SK-N-DZ (cell line): ENCODE data around the gene PAK6.

Source experiments
- DNase-seq: peaks from one replicate; pipeline ENCODE4 v3.0.0-alpha.2; 2015; ENCODE audit warnings: low spot score

The PAK6 gene

DNA sequence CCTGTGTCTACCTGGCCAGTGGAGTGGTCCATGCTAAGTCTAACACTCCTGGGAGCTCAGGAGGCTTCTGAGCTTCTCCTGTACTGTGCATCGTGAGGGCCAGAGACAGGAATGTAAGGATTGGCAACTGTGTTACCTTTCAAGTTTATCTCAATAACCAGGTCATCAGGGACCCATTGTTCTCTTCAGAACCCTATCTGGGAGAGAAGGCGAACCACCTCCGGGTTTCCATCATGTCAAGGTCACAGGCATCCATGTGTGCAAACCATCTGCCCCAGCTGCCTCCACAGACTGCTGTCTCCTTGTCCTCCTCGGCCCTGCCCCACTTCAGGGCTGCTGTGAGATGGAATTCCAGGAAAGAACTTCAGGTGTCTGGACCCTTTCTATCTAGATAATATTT lies 38.1 kb downstream of the PAK6 start:
- no peak for DNase-seq

DNA sequence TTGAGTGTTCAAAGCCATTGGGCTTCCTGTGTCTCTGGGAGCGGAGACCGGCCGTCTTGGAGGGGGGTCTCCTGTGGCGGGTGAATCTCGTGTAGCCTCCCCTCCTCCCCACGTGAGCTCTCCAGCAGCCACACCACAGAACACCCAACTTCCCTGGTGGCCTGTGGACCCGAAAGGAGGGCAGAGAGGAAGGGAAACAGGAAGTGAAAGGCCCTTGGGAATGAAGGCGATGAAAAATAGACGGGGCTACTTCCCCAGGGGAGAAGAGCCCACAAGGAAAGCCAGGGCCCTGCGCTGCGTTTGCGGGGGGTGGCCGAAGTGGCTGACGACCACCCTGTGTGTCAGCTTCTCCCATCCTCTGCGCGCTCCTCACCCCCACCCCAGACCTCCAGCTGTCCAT lies 38.6 kb downstream of the PAK6 start:
- no peak for DNase-seq

DNA sequence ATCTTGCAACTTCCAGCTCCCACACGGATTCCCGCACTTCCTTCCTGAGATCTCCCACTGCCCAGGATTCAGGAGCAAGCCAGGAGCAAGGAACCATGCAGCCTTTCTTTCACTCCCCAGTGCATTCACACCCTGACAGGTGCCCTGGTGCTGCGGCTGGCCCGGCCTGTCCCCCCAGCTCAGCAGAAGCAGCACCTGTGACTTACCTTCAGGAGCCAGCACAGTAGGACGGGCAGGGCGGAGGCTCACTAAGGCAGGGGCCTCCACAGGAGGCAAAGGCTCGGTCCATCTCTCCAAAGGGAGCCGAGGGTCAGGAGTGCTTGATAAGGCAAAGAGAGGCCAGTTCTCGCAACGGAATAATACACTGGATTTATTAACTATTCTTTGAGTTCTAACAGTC lies 39.2 kb downstream of the PAK6 start:
- no peak for DNase-seq

DNA sequence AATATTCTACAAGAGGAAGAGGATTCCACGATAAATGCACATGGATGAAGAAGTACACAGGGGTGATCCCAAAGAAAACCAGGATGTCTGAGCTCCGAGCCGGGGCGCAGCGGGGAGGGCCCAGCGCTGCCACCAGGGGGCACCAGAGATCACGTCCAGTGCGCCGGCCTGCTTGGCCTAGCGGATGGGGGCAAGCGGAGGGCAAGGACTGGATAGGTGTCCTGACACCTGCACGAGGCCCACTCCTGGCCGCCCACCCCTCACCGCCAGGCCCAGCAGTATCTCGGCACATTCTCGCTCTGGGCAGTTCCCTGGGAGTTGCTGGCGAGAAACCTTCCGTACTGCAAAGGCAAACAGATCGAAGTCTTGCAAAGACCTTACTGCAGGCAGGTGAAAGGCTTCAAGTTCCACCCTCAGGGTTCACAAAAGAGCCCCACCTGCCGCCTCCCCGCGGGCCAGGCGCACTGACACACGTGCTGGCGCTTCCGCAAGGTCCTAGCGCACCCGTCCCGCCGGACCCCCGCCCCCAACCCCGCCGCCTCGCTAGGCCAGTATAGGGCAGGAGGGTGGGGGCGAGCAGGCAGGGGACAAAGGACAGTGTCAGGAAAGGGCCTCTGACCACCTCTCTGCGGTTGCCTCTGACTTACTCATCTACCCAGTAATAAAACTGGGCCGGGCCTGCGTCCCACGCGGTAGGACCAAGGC lies 40.7 kb downstream of the PAK6 start:
- peak; percentile 56 for DNase-seq

DNA sequence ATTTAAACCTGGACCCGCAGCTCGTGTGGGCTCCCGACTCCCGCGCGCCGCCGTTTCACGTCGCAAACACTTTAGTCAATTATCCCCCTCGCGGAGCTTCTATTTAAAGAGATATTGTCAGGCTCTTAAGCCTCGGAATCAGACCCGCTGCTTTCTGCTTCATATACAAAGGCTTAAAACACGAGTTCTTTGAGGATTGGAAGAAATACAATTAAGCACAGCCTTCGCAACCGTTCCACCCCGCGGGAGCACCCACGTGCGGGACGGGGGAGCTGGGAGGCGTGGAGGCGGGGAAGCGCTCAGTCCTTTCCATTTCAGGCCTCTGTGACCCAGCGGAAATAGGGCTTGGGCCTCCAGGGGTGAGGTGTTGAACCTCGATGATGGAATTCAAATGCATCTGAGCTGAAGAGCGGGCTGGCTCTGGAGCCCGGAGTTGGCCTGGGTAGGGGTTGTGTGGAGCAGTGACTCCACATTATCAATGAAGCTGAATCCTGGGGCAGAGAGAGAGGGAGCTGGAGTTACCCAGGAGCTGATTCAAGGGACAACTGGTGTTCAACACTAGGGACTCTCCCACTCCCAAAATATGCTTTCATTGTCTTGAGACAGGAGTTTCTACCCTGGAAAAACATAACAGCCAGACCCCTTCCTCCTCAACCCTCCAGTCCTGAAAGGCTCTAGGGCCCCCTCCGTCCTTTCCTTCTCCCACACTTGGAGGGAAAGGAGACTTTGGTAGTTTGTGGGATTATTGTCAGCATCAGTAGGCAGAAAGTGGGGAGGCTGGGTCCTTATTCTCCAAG lies 41.6 kb downstream of the PAK6 start:
- no peak for DNase-seq

DNA sequence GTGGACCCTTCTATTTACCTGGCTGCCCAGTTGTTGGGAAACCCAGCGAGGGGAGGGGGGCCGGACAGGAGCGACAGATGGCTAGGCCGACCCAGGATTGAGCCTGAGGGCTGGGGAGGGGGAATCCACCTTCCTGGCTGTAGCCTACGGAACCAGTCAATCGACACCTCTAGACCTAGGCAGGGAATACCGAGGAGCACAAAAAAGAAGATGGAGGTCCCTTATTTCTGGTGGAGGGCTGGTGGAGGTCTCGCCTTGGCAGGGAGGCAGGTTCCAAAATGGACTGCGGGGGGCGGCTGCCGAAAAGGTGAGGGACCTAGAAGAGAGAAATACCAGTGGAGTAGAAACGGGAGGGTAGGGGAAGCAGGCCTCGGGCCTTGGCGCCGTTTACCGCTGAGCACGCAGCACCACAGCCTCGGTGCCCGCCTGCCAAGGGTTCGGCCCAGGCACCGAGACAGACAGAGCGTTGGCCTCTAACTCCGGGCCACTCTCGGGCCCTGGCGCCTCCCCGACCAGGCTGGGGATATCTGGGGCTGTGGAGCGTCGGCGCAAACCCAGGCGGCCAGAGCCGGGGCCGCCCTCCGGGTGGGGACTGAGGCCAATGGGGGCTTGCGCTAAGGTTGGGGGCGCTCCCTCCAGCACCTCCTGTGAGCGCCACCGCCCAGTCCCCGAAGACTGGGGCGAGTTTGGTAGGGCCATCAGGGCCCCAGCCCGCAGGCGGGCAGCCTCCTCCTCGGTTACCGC lies 42.4 kb downstream of the PAK6 start:
- no peak for DNase-seq

DNA sequence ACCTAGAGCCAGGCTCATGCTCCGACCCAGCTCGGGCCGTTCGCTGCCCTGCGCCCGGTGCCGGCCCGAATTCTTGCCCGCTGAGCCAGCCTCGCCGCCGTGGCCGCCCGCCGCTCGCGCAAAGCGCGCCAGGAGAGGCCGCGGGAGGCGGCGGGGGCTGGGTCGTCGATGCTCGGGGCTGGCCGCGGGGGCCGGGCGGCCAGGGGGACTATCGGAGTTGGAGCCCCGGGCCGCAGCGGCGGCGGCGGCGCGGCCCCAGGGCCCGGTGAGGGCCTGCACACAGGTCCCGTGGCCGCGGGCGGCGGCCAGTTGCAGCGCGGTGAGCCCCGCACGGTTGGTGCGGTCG lies 42.9 kb downstream of the PAK6 start:
- DNase-seq, result no peak

DNA sequence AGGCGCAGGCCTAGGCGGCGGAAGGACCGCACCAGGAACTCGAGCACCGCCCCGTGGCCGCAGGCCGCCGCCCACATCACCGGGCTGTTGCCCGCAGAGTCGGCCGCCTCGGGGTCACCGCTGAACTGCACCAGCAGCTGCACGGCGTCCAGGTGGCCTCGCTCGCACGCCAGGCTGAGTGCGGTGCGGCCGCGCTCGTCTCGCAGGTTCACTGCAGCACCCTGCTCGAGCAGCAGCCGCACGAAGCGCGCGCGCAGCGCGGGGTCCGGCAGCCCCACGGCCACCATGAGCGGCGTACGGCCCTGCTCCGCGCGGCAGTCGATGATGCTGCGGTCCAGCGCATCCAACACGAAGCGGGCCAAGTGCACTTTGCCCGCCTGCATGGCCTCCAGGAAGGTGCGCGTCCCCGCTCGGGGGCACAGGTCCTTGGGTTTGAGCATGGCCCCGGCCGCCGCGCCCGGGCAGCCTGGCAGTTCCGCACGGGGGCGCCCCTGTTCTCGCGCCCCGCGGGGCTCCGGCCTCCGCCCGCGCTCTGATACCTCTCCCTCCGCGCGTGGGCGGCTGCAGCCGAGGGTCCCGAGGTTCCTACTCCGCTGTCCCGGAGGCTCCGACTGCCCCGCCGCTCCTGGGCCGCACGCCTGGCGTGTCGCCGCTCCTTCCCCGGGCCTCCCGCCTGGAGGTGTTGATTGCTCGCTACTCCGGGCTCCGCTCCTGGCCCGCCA lies 43.4 kb downstream of the PAK6 start:
- no peak for DNase-seq

DNA sequence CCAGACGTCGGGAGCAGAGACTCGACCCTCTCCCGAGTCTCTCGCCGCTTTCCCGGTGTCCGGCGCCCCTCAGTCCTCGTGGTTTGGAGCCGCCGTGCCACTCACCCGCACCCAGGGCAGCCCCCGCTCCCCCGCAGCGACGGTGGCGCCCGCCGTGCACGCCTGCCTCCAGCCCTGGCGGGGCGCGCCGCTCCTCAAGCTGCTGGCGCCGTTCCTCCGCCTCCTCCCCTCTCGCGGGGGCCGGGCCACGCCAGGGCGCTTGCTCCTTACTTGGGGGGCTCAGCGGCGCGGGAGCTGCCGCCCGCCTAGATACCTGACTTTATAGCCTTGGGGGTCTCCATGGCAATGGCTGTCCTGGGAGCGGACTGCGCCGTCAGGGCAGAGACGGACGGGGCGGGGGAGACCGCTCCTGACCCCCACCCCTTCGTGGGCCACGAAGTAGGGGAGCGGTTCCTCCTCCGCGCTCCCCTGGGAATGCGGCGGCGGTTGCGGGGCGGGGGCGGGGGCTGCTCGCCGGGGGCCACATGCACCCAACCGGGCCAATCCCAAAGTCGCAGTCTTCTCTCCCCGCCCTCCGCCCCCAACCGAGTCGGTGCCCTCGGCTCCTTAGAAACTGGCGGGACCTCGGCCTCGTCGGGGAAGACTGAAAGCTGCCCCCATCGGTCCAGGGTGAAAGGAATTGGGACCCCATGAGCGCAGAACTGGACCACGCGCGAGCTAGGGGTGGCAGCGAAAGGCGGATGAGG lies 44.2 kb downstream of the PAK6 start, which contains the start of gene ANKRD63:
Gene ANKRD63 (minus strand): TSS at position 196 of the 746 bp plus-strand sequence. CDS start 478 bp downstream, outside the sequence.
- DNase-seq, result no peak

DNA sequence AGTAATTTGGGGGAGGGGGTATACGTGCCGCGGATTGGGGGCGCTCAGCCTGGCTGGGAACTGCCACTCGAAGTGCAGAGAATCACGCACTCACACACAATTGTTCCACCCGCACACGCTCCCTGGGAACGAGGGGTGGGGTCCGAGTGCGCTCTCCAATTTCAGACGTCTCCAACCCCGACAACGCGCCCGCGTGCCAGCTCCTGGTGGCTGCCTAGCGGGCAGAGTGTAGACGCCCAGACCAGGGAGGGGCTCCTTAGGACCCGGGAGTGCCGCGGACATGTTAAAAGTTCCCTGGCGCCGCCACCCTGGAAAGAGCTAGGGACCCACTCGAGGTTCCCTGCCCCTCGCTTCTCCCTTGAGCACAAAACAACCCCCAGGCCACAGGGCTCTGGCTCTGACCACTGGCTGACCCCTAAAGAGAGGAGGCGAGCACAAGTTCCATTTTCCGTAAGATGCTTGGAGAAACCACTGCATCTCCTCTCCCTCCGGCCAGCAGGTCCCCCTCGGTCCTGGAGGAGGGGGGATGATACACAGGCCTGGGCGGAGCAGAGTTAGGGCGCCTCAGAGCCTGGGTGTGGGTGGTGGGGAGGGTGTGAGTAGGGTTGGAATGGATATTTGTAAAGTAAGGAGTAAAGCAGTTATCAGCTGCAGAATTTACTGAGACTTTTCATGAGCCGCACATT lies 44.9 kb downstream of the PAK6 start:
- DNase-seq, result no peak

DNA sequence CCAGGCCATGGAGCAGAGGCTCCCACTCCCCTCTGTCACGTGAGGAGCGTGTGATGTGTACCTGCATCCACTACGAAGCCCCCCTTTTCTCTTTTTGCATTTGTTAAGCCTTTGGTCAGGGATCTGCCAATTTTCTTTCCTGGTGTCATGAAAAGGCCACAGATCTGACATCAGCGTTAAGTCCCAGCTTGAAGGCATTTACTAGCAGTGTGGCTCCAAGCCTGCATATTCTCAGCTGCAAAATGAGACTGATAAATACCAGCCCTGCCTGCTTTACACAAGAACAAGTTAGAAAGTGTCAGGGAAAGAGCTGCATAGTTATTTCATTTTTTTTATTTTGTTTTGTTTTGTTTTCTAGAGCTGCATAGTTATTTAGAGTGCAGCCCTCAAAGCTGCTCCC lies 46.3 kb downstream of the PAK6 start:
- DNase-seq, result no peak

DNA sequence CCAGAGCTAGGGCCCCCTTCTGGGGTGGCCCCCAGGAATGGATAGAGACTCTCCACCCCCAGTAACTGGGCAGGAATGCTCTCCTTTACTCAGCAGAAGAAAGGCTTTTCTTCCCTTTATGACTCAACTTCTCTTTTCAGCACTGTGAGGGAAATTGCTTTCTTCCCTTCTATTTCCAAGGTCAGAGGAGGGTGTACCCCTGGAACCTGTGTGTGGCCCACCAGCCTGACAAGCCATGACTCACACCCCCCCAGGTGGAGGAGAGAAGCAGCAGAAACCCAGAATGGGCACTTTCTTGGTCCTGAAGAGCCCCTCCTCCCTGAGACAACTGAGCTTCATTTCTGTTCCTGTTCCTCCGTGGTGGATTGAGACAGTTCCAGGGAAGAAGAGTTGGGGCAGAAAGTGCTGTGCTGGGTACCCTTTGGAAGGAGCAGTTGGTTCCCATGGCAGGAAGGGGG lies 46.7 kb downstream of the PAK6 start:
- DNase-seq, result no peak

DNA sequence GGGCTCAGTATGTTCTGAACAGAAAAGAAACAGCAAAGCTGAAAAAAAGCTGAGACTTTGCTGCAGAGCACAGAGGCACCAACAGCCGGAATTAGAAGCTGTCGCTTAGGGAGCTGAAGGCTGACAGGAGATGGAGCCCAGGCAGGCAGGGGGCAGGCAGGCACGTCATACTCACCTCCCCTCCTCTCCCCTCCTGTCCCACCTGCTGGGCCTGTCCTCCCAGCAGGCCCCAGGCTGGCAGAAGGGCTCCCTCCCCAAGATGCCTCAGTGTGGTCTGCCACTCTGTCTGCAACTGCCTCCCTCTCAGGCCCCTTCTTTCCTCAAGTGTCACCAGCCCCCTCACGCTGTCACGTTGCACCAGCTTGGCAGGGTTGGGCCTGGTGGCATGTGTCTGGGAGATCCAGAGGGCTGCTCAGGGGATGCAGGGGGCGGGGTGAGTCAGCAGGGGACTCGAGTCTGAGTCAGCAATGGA lies 47.2 kb downstream of the PAK6 start:
- DNase-seq, result no peak

DNA sequence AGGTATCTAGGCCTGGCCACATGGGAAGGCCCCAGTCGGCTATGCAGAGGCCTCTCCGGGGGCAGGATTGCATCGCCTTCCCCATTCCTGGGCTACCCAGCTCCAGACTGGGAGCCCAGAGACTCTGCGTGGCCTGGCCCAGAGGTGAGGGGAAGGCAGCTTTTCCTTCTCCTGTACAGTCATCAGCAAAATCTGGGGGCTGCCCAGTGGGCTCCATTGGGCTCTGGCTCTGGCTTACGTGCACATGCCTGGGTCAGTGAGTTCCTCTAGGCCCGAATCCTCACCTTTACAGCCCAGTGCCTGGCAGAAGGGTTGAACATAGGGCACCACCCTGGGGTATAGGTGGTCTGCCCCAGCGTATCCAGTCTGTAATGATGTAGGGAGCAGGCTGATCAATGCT lies 47.9 kb downstream of the PAK6 start:
- no peak for DNase-seq

DNA sequence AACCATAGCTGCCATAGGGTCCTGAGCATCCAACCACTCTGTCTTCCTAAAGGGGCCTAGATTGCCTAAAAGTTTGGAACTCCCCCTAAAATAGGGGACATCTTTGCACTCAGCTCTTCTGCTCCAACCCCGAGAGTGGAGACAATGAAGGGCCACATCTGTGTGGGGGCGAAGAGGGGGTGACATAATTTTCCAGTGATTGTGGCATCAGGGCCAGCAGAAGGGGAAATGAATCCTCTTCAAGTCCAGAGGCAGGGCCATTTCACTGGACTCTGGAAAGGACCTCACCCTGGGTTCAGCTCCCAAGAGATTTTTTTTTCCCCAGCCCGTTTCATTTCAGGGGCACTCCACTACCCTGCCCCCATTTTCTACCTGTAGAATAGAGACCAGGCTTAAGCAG lies 48.6 kb downstream of the PAK6 start:
- no peak for DNase-seq

DNA sequence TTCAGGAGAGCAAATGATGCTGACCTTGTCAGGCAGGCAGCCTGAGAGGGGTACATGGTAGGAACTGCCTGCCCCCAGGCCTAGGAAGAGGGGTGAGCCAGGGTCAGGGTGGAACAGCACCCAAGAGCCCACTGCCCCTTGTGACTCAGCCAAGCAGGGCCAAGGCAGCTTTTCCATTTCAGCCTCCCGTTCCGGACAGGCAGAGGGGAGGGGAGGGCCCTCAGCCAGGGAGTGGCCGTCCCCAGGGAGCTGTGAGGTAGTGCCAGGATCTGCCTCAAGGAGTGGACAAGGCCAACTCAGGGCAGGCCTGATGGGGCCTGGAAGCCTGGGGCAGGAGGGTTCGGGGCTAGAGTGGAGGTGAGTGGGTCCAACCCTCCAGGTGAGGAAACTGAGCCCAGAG lies 49.1 kb downstream of the PAK6 start:
- no peak for DNase-seq

DNA sequence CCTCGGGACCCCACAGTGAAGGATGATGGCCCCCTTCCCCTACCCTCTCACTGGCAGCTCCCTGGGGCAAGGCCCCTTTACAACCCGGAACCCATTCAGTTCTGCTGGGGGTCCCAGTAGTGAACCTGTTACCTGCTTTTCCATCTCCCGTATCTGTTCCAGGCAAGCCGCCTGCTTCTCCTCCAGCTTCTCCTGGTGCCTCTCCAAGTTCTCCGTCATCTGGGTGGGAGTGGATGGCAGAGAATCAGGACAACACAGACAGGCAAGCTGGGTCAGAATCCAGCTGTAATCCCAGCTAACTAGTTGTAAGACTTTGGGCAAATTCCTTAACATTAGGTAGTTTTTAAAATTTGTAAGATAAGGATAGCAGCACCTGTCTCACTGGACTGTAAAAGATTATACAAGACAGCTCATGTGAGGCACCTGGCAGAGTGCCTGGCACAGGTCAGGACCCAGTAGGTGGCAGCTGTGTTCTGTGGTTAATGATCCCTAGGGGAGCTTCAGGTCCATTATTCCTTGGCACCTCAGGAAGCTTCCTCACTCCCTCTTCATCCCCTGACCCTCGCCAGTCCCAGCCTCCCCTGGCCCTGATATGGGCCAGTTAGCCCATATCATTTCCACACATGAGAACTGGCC lies 50.4 kb downstream of the PAK6 start:
- no peak for DNase-seq

DNA sequence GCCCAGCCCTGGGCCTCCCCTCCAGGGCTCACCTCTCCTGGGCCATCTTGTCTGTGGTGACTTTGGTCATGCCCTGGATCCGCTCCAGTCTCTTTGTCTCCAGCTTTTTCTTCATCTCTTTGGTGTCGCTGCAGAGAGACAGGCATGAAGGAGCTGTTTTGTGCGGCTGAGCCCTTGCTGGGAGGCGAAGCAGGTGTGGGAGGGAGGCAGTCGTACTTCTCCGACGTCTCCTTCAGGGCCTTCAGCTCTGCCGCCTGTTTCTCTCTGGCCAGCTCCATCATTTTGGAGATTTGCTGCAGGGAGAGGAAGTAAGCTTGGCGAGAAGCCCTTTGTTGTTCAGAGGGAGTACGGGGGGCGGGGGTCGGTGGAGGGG lies 51.7 kb downstream of the PAK6 start:
- DNase-seq, result no peak

DNA sequence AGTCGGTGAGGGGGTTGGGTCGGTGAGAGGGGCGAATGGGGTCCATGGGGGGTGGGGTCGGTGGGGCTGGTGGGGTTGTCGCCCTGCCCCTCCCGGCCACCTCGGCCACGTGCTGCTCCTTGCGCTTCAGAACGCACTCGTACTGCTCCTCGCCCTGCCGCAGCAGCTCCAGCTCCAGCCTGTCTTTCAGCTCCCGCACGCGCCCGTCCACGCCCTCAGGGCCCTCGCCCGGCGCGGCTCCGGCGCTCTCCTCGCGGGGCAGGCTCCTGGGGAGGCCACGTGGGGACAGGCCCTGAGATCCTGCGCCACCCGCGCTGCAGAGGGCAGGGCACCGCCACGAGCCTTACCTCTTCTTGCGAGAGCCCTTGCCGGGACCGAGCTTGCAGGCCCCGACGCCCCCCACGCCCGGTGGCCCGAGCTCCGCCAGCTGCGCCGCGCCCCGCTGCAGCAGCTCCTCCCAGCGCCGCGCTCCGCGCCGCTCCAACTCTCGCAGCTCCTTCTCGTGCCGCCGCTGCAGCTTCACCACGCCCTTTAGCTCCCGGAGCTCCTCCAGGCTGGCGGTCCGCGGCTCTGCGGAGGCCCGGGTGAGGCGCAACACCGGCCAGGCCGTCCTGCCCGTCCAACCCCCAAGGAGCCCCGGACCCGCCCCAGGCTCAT lies 52.2 kb downstream of the PAK6 start:
- DNase-seq, result peak; percentile 69
